HepG2 (cell line): ENCODE data around the gene ZCCHC3. TPM values are rescaled to one million over a fixed set of nuclear protein-coding genes. Genes with fewer than 3 reads are reported as not detected.
A peak's percentile ranks its signal among the peaks of the same experiment; 100 is the strongest.

Source experiments
- AKNA ChIP-seq: sonication (generic); formaldehyde crosslinking; IDR thresholded peaks from 2 replicates; pipeline ENCODE4 v1.4.0; 2020; ENCODE audit warnings: missing genetic modification reagents, borderline replicate concordance
- ARID2 ChIP-seq: sonication (generic); formaldehyde crosslinking; IDR thresholded peaks from 2 replicates; pipeline ENCODE4 v1.8.1; 2022; ENCODE audit warnings: mild to moderate bottlenecking, missing genetic modification reagents, borderline replicate concordance
- ELF3 ChIP-seq: IDR thresholded peaks from 2 replicates; pipeline ENCODE4 v1.6.1; 2016; ENCODE audit warnings: missing genetic modification reagents, missing compliant biosample characterization
- ETV5 ChIP-seq: IDR thresholded peaks from 2 replicates; pipeline ENCODE4 v1.6.1; 2018; ENCODE audit warnings: missing biosample characterization, missing genetic modification reagents, inconsistent platforms, borderline replicate concordance
- IKZF5 ChIP-seq: IDR thresholded peaks from 2 replicates; pipeline ENCODE4 v1.6.1; 2018; ENCODE audit warnings: missing genetic modification reagents, mild to moderate bottlenecking, missing compliant biosample characterization
- KLF13 ChIP-seq: sonication (generic); formaldehyde crosslinking; IDR thresholded peaks from 2 replicates; pipeline ENCODE4 v1.4.0; 2020; ENCODE audit warnings: mild to moderate bottlenecking, missing genetic modification reagents
- MBNL3 ChIP-seq: fragments of 250-450 bp; sonication (Bioruptor Pico); conservative IDR thresholded peaks from 2 replicates; pipeline ENCODE4 v1.8.0; 2022; ENCODE audit warnings: mild to moderate bottlenecking, inconsistent platforms
- MLLT10 ChIP-seq: sonication (generic); formaldehyde crosslinking; IDR thresholded peaks from 2 replicates; pipeline ENCODE4 v1.4.0; 2020; ENCODE audit warnings: missing genetic modification reagents
- MTF2 ChIP-seq: sonication (generic); formaldehyde crosslinking; IDR thresholded peaks from 2 replicates; pipeline ENCODE4 v1.5.0; 2020; ENCODE audit warnings: missing genetic modification reagents, borderline replicate concordance
- MXD4 ChIP-seq: IDR thresholded peaks from 2 replicates; pipeline ENCODE4 v1.6.1; 2016; ENCODE audit warnings: mild to moderate bottlenecking, missing biosample characterization, missing genetic modification reagents
- PAX8 ChIP-seq: sonication (generic); formaldehyde crosslinking; IDR thresholded peaks from 2 replicates; pipeline ENCODE4 v1.8.0; 2022; ENCODE audit warnings: mild to moderate bottlenecking, missing genetic modification reagents, borderline replicate concordance
- SAP130 ChIP-seq: IDR thresholded peaks from 2 replicates; pipeline ENCODE4 v1.6.1; 2016; ENCODE audit warnings: low read depth
- TCF7L2 ChIP-seq: IDR thresholded peaks from 2 replicates; pipeline ENCODE4 v1.6.1; 2011; ENCODE audit warnings: mild to moderate bottlenecking, low read depth, low read length, moderate library complexity
- THAP11 ChIP-seq: IDR thresholded peaks from 2 replicates; pipeline ENCODE4 v1.6.1; 2016; ENCODE audit warnings: missing biosample characterization, missing genetic modification reagents
- ZMYM4 ChIP-seq: sonication (generic); formaldehyde crosslinking; IDR thresholded peaks from 2 replicates; pipeline ENCODE4 v1.8.1; 2023; ENCODE audit warnings: mild to moderate bottlenecking, missing genetic modification reagents
- ZNF124 ChIP-seq: sonication (generic); formaldehyde crosslinking; IDR thresholded peaks from 2 replicates; pipeline ENCODE4 v1.4.0; 2020; ENCODE audit warnings: missing genetic modification reagents
- ZNF280D ChIP-seq: sonication (generic); formaldehyde crosslinking; IDR thresholded peaks from 2 replicates; pipeline ENCODE4 v1.5.1; 2020; ENCODE audit warnings: mild to moderate bottlenecking, missing genetic modification reagents
- ZNF501 ChIP-seq: sonication (generic); formaldehyde crosslinking; IDR thresholded peaks from 2 replicates; pipeline ENCODE4 v1.5.1; 2020; ENCODE audit warnings: mild to moderate bottlenecking, moderate library complexity, missing genetic modification reagents
- ZNF530 ChIP-seq: sonication (generic); formaldehyde crosslinking; IDR thresholded peaks from 2 replicates; pipeline ENCODE4 v1.5.0; 2020; ENCODE audit warnings: low read depth, mild to moderate bottlenecking, missing genetic modification reagents
- ZNF83 ChIP-seq: sonication (generic); formaldehyde crosslinking; IDR thresholded peaks from 2 replicates; pipeline ENCODE4 v1.4.0; 2020; ENCODE audit warnings: missing genetic modification reagents, mild to moderate bottlenecking, borderline replicate concordance
- ZNF883 ChIP-seq: sonication (generic); formaldehyde crosslinking; IDR thresholded peaks from 2 replicates; pipeline ENCODE4 v1.5.1; 2020; ENCODE audit warnings: mild to moderate bottlenecking, missing genetic modification reagents; ENCODE audit errors: not compliant biosample characterization
- polyA plus RNA-seq, 8 experiments: library from polyadenylated mRNA; depleted of rRNA in 3 of 8; stranded (reverse) in 7 of 8; unstranded in 1 of 8; fragments of >200 nt; fragmentation: Illumina TruSeq in 4 of 8; extraction: Trizol in 4 of 8; gene quantifications; 2 replicates each; pipeline versions ENCODE4 v1.2.1 to v1.2.3, GENCODE V29; 2011 to 2016; ENCODE audit warnings: low read depth in 4 of 8, missing spikeins in 1 of 8, mixed read lengths in 1 of 8; ENCODE audit not compliant: insufficient read depth in 1 of 8
- total RNA-seq, 5 experiments: library from RNA; depleted of rRNA; stranded (reverse); fragments of >200 nt; fragmentation: Illumina TruSeq; extraction: Trizol; gene quantifications; 2 replicates each; pipeline ENCODE4 v1.2.3, GENCODE V29; 2016; ENCODE audit warnings: low read depth in 1 of 5

The ZCCHC3 gene
- total and polyA plus RNA-seq, 2 of the 13 experiments (the other 11 are each of a cell fraction or from before 2014, with no cell fraction given): 46.6 to 63.0 TPM

- TF ChIP-seq ZNF280D (CRISPR knock-in tag) (0 out of 2 replicates have a peak, but pooled peaks have one; percentile 5), AKNA (CRISPR knock-in tag) (no peak), IKZF5 (CRISPR knock-in tag) (0 out of 2 replicates have a peak, but pooled peaks have one; percentile 53), ZNF530 (CRISPR knock-in tag) (no peak), ZNF883 (CRISPR knock-in tag) (peak; percentile 17), TCF7L2 (no peak), MLLT10 (CRISPR knock-in tag) (no peak), ETV5 (CRISPR knock-in tag) (no peak), ZNF501 (CRISPR knock-in tag) (0 out of 2 replicates have a peak, but pooled peaks have one; percentile 8), ZMYM4 (no peak), ARID2 (CRISPR knock-in tag) (no peak), MBNL3 (CRISPR knock-in tag) (no peak), SAP130 (CRISPR knock-in tag) (peak; percentile 83), THAP11 (CRISPR knock-in tag) (peak; percentile 68), ZNF83 (CRISPR knock-in tag) (peak; percentile 76), ELF3 (CRISPR knock-in tag) (no peak; the same call in 1 of the 2 replicates), MTF2 (no peak; the same call in 1 of the 2 replicates), ZNF124 (no peak; the same call in 1 of the 2 replicates), PAX8 (no peak), KLF13 (CRISPR knock-in tag) (0 out of 2 replicates have a peak, but pooled peaks have one; percentile 11), MXD4 (CRISPR knock-in tag) (peak; percentile 29; the same call in 1 of the 2 replicates)
Measured at GRCh38 chr20:346640-347316, 49.4 kb downstream of the ZCCHC3 start, which contains the start of gene NRSN2 (continued).
